WERI-Rb-1 (cell line): ENCODE measurements around the gene MAML2.

Source experiments
- DNase-seq: peaks from one replicate; pipeline ENCODE4 v3.0.0-alpha.2; 2020
- H3K27ac ChIP-seq: fragments of 250-450 bp; sonication (Bioruptor Pico); 2 replicates; pipeline ENCODE4 v1.5.1; 2020; ENCODE audit warnings: mild to moderate bottlenecking, moderate library complexity
- H3K27me3 ChIP-seq: fragments of 250-450 bp; sonication (Bioruptor Pico); 2 replicates; pipeline ENCODE4 v1.5.1; 2021; ENCODE audit warnings: mild to moderate bottlenecking, low read depth, moderate library complexity; ENCODE audit not compliant: insufficient read depth, severe bottlenecking
- H3K36me3 ChIP-seq: fragments of 250-450 bp; sonication (Bioruptor Pico); 2 replicates; pipeline ENCODE4 v1.5.1; 2020; ENCODE audit warnings: mild to moderate bottlenecking, moderate library complexity
- H3K4me3 ChIP-seq: 2 replicates; pipeline ENCODE4 v1.5.1; 2011; ENCODE audit warnings: low read depth, mild to moderate bottlenecking, control low read depth, low read length
- H3K9me3 ChIP-seq: fragments of 250-450 bp; sonication (Bioruptor Pico); 2 replicates; pipeline ENCODE4 v1.5.1; 2021; ENCODE audit warnings: mild to moderate bottlenecking, moderate library complexity; ENCODE audit not compliant: severe bottlenecking
- TF ChIP-seq, protein P1 (sequence below): IDR thresholded peaks from 2 replicates; pipeline ENCODE4 v1.5.1; 2011; ENCODE audit warnings: low read depth, mild to moderate bottlenecking, control low read depth, inconsistent platforms, low read length

MAML2 gene

DNA sequence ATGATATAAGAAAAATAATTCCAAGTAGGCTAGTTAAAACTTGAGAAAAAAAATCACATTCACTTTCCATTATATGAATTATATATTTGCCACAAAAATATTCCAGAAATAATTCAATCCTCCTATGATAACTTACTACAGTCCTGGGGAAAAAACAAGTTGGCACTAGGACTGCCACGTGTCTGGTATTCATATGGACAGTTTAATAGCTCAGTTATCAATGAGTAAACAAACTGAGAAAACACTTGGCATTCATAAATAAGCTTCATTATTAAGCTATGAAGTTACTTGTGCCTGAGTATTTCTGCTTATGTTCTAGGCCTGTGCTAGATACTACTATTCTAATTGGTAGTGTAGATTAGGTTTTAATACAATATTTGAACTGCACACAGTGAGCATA lies 22.5 kb upstream of the MAML2 start:
- Histone ChIP-seq H3K27ac (no peak overlapping the region), H3K4me3 (no peak overlapping the region), H3K9me3 (no peaks in the 10 kb centered on the region), H3K36me3 (peaks cover 37% of the 10 kb centered on the region), H3K27me3 (no peaks in the 10 kb centered on the region)
- DNase-seq: no peak
- TF ChIP-seq, protein P1, sequence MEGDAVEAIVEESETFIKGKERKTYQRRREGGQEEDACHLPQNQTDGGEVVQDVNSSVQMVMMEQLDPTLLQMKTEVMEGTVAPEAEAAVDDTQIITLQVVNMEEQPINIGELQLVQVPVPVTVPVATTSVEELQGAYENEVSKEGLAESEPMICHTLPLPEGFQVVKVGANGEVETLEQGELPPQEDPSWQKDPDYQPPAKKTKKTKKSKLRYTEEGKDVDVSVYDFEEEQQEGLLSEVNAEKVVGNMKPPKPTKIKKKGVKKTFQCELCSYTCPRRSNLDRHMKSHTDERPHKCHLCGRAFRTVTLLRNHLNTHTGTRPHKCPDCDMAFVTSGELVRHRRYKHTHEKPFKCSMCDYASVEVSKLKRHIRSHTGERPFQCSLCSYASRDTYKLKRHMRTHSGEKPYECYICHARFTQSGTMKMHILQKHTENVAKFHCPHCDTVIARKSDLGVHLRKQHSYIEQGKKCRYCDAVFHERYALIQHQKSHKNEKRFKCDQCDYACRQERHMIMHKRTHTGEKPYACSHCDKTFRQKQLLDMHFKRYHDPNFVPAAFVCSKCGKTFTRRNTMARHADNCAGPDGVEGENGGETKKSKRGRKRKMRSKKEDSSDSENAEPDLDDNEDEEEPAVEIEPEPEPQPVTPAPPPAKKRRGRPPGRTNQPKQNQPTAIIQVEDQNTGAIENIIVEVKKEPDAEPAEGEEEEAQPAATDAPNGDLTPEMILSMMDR: no peak

DNA sequence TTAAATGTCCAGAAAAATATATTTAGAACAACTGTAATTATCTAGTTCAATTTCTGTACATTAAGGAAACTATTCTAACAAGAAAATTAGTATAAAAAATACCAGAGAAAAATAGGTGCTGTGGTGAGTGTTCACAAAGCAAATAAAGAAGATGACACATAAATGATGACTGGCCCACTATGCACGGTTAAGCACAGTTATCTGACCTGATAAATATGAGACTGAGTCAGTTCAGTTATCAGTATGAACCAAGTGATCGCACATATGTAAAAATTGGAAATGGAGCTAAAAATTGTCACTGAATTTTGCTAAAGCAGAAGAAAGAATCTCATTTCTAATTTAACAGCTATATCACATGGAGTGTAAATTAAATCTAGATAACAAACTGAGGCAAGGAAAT lies 18.8 kb upstream of the MAML2 start:
- TF ChIP-seq, protein P1: no peak

DNA sequence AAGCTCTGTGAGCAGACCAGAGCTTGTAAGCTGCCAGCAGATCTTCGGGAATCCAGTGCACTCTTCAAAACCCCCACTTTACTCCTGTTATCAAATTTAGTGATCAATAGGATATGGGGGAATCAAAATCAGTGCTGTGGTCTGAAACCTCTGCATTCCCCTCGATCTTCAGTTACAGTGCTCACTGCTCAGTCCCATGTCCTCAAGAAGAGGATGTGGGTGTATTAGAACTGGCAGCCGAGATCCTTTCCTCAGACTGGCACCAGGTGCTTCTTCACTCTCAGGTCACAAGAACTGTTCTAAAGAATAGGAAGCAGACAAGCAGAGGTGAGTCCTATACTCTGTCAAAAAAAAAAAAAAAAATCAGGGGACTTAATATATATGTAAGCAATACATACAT lies 15.3 kb upstream of the MAML2 start:
- Histone ChIP-seq H3K9me3 (no peaks in the 10 kb centered on the region), H3K27ac (no peak overlapping the region), H3K4me3 (no peak overlapping the region), H3K27me3 (no peaks in the 10 kb centered on the region), H3K36me3 (peaks cover 31% of the 10 kb centered on the region)
- TF ChIP-seq, protein P1: no peak
- no peak for DNase-seq

More for the DNA sequence above, 18.8 kb upstream of the MAML2 start:
- Histone ChIP-seq H3K36me3 (peaks cover 24% of the 10 kb centered on the region), H3K27me3 (no peaks in the 10 kb centered on the region), H3K9me3 (no peaks in the 10 kb centered on the region), H3K27ac (no peak overlapping the region), H3K4me3 (no peak overlapping the region)
- no peak for DNase-seq

DNA sequence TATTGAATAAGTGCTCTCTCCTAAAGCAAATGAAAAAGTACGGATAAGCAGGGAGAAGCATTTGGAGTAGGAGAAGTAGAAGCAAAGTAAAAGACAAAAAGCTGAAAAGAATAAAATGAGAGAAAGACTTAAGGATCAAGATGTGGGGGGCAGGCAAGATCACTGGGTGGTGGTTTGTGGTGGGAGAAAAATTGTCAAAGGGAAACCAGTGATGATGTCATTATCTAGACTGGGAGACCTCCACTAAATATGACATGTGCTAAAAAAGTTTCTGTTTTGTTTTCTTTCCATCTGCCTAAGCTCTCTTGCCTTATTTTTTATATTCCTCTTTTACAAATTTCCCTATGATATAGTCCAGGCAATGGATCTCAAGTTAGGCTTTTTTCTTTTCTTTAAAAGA lies 14.8 kb upstream of the MAML2 start:
- TF ChIP-seq, protein P1: no peak
- H3K27me3 ChIP-seq: no peaks in the 10 kb centered on the region
- H3K4me3 ChIP-seq: no peak overlapping the region
- peaks cover 37% of the 10 kb centered on the region for H3K36me3 ChIP-seq
- no peaks in the 10 kb centered on the region for H3K9me3 ChIP-seq
- no peak overlapping the region for H3K27ac ChIP-seq
- no peak for DNase-seq

DNA sequence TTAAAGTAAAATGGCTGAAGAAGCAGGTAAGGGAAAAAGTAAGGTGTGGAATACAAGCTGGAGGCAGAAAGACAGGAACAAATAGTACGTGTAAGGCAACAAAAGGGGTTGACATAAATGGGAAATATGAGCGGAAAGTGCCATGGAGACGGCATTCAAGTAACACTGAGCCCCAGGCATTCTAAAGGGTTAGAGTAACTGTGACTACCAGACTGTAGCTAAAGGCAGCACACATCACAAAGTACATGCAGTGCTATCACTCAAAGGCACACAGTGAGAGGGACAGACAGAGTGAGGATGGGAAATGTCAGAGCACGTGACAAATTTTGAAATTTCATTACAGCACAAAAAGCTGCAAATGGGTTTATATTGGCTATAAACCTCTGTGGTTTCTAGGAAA lies 13.9 kb upstream of the MAML2 start:
- peaks cover 42% of the 10 kb centered on the region for H3K36me3 ChIP-seq
- no peak for DNase-seq
- H3K27me3 ChIP-seq: no peaks in the 10 kb centered on the region
- H3K27ac ChIP-seq: no peak overlapping the region
- TF ChIP-seq, protein P1: no peak
- no peaks in the 10 kb centered on the region for H3K9me3 ChIP-seq
- H3K4me3 ChIP-seq: no peak overlapping the region
